ENCODE data around the gene SH3BGRL3.
"Not testable (repeated sequence)": the region's sequence is repeated elsewhere in the genome, so short reads cannot be mapped to it uniquely, and the experiment has no call there.

The SH3BGRL3 gene

GRCh38 chr1:26279456-26280332 lies at the start of gene SH3BGRL3:
SH3BGRL3 (plus strand) TSS chr1:26280086; CDS start chr1:26280156, 70 bp downstream.
- H3K4me3 ChIP-seq (ENCODE audit: low read length) = peak within 1 kb of the TSS; percentile 85
- no peak for TF ChIP-seq ZNF274 (IDR thresholded peaks at IDR 0.05; ENCODE audit: low read depth, low read length)

- H3K4me3 ChIP-seq (ENCODE audit: low read length) = not testable (repeated sequence)
Observed at GRCh38 chr1:26230682-26231081, 49.2 kb upstream of the SH3BGRL3 start.

- peak within 1 kb of the TSS; percentile 86 for H3K4me3 ChIP-seq (ENCODE audit: low read length)
- no peak for TF ChIP-seq ZNF274 (IDR thresholded peaks at IDR 0.05; ENCODE audit: low read depth, low read length)
Observed at GRCh38 chr1:26233903-26234643, 45.8 kb upstream of the SH3BGRL3 start, which contains the start of gene CEP85. CEP85 (plus strand) TSS chr1:26234200; CDS start chr1:26239784, 5,584 bp downstream.

- H3K4me3 ChIP-seq (ENCODE audit: low read length) = peak overlapping the region; percentile 86
- no peak for TF ChIP-seq ZNF274 (IDR thresholded peaks at IDR 0.05; ENCODE audit: low read depth, low read length)
Observed at GRCh38 chr1:26234644-26235370, 45.1 kb upstream of the SH3BGRL3 start.

GRCh38 chr1:26237230-26237966 lies 42.5 kb upstream of the SH3BGRL3 start:
- H3K4me3 ChIP-seq (ENCODE audit: low read length) = no peak overlapping the region
- no peak for TF ChIP-seq ZNF274 (IDR thresholded peaks at IDR 0.05; ENCODE audit: low read depth, low read length)

- no peak overlapping the region for H3K4me3 ChIP-seq (ENCODE audit: low read length)
- TF ChIP-seq ZNF274 (IDR thresholded peaks at IDR 0.05; ENCODE audit: low read depth, low read length) = no peak
Observed at GRCh38 chr1:26239936-26240335, 40.0 kb upstream of the SH3BGRL3 start.

- no peak overlapping the region for H3K4me3 ChIP-seq (ENCODE audit: low read length)
- TF ChIP-seq ZNF274 (IDR thresholded peaks at IDR 0.05; ENCODE audit: low read depth, low read length) = no peak
Observed at GRCh38 chr1:26252718-26253117, 27.2 kb upstream of the SH3BGRL3 start.

- no peak overlapping the region for H3K4me3 ChIP-seq (ENCODE audit: low read length)
- no peak for TF ChIP-seq ZNF274 (IDR thresholded peaks at IDR 0.05; ENCODE audit: low read depth, low read length)
Observed at GRCh38 chr1:26254404-26254803, 25.5 kb upstream of the SH3BGRL3 start.

- H3K4me3 ChIP-seq (ENCODE audit: low read length) = no peak overlapping the region
- TF ChIP-seq ZNF274 (IDR thresholded peaks at IDR 0.05; ENCODE audit: low read depth, low read length) = no peak
Observed at GRCh38 chr1:26257222-26257621, 22.7 kb upstream of the SH3BGRL3 start.

- no peak for TF ChIP-seq ZNF274 (IDR thresholded peaks at IDR 0.05; ENCODE audit: low read depth, low read length)
Observed at GRCh38 chr1:26259005-26259404, 20.9 kb upstream of the SH3BGRL3 start.

GRCh38 chr1:26259578-26259977 lies 20.3 kb upstream of the SH3BGRL3 start:
- no peak for TF ChIP-seq ZNF274 (IDR thresholded peaks at IDR 0.05; ENCODE audit: low read depth, low read length)

More at GRCh38 chr1:26259005-26259404, 20.9 kb upstream of the SH3BGRL3 start:
- H3K4me3 ChIP-seq (ENCODE audit: low read length) = no peak overlapping the region

GRCh38 chr1:26263212-26263611 lies 16.7 kb upstream of the SH3BGRL3 start:
- no peak overlapping the region for H3K4me3 ChIP-seq (ENCODE audit: low read length)
- TF ChIP-seq ZNF274 (IDR thresholded peaks at IDR 0.05; ENCODE audit: low read depth, low read length) = no peak

More at GRCh38 chr1:26259578-26259977, 20.3 kb upstream of the SH3BGRL3 start:
- no peak overlapping the region for H3K4me3 ChIP-seq (ENCODE audit: low read length)

- no peak for TF ChIP-seq ZNF274 (IDR thresholded peaks at IDR 0.05; ENCODE audit: low read depth, low read length)
- H3K4me3 ChIP-seq (ENCODE audit: low read length) = no peak overlapping the region
Observed at GRCh38 chr1:26265405-26265804, 14.5 kb upstream of the SH3BGRL3 start.
